HG02973 (cell line): ENCODE data around the gene TMA16.
"Not testable (repeated sequence)": the region's sequence is repeated elsewhere in the genome, so short reads cannot be mapped to it uniquely, and the experiment has no call there.

Source experiments
- ATAC-seq: cut with Tn5 transposase; IDR thresholded peaks from one replicate; pipeline ENCODE4 v1.9.1; 2021; ENCODE audit warnings: moderate library complexity; ENCODE audit not compliant: unreplicated experiment

TMA16 gene

DNA sequence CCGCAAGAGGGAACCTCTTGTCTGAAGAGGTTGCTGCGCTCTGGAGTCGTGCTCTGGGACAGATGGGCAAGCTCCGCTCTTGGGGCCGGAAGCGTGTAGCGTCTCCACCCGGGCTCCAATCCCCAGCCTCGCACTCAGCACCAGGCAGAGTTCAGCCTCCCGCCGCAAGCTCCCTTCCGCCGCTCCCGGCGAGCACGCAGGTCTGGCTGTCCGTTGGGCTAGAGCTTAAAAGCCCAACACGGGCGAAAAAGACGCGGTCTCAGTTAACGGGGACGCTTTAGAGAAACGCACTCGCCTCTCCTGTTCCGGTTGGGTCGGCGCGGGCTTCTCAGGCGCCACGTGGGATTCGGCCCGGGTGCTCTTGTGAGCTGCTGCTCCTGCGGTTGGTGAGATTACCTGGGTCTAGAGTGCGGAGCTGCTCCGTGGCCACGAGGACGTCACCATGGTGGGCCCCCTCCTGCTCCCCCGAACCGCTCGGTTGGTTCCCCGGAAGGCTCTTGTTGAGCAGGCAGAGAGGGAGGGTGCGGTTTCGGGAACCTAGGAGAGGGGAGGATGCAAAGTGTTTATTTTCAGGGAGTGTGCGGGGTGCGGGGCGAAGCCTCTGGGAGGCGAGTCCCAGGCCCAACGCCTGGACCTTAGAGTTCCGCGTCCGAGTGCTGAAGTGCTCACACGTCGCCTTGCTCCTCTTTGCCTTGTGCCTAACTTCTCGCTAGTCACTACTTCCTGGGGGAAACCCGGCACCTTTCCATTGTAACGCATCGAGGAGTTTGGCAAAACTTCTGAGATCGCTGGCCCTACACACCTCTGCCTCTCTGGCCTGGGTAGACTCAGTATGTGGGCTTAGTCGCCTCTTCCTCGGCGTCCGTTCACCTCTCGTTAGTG is at the start of gene TMA16:
TMA16 (plus strand) TSS at position 331 of the 882 bp plus-strand sequence; CDS start at position 443, 112 bp downstream.
- peak; percentile 72 for ATAC-seq

DNA sequence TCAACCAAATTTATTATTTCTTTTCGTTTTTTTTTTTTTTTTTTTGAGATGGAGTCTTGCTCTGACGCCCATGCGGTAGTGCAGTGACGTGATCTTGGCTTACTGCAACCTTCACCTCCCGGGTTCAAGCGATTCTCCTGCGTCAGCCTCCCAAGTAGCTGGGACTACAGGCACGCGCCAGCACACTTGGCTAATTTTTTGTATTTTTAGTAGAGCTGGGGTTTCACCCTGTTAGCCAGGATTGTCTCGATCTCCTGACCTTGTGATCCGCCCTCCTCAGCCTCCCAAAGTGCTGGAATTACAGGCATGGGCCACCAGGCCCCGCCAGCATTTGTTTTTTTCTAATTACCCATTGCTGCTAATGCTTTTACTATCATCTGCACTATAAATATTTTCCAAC is 47.5 kb upstream of the TMA16 start:
- not testable (repeated sequence) for ATAC-seq

DNA sequence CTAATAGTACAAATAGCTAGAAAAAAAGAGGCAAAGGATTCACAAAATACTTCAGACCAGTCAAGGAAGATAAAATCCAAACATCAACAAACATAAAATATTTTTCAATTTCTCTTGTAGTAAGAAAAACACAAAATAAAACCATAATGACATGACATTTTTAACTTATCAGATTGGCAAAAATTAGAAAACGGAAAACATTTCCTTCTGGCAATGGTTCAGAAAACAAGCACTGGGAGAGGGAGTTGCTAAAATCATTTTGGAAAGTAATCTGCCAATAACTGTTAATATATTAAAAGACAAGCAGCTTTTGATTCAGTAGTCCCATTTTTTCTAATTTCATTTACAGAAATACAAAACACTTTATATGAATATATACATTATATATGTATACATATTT is 47.0 kb upstream of the TMA16 start:
- no peak for ATAC-seq

DNA sequence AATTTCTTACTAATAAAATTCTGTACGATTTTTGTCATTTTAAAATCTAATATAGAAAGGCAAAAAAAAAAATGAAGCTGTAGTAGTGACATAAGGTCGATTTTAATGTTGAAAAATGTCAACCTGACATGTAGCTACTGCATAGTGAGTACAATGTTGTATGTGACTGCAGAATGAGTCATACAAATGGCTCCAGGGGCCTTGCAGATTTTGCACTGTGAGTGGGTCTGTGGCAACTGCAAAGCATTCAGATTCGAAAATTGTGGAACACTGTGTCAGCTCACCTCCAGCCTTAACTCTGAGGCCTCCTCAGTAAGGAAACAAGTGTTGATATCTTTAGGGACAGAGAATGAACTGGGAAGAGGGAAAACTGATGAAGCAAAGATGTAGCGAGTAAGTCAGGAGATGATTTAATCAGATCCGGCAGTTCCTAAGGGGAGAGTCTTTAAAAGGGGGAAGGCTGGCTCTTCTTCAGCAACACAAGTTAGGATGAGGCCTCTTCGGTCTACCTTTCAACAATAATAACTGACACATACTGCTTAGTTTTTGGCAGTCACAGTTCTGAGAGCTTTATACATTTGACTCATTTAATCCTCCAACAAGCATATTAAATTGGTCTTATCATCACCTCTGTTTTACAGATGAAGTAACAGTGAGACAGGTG is 45.8 kb upstream of the TMA16 start:
- ATAC-seq, result no peak

DNA sequence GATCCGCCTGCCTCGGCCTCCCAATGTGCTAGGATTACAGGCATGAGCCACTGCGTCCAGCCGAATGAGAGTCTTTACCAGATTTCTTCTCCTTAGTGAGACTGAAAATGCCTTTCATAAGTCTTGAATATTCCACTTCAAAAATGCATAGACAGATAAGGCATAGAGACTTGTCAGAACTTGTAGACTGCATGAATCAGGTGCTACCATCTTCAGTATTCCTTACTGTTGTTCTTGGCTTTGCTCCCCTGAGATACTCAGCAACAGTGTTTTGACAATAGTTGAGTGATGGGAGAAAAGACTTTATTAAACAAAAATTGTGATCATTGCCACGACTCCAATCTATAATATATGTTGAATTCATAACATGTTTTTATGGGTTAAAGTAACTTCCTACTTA is 31.9 kb upstream of the TMA16 start:
- ATAC-seq, result no peak

DNA sequence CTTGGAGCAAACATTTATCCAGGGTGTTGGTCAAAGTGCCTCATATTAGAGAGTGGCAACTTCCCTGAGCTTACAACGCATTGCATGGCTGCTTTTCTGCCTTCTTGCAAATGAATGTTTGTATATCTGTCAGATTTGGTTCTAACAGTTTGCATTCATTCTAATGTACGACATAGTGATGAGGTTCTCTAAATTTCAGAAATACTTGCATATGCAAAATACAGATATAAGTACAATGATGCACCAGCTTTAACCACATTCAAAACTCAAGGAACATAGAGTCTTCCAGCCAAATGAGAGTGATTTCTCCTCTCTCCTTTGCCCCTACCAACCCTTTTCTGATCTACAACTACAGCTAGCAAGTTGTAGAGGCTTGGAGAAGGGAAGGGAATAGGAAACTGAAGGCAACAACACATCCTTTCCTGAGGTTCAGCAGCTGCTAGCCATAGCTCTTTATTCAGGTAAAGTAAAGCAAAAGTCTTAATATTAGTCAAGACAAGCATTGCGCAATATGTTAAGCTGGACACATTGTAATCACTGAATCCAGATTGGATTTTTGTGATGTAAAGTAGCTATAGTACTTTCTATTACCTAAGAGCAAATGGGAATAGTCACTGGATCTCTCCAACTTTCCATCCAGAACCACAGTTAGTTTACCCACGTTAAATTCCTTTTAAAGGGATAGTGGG is 27.3 kb upstream of the TMA16 start:
- no peak for ATAC-seq

DNA sequence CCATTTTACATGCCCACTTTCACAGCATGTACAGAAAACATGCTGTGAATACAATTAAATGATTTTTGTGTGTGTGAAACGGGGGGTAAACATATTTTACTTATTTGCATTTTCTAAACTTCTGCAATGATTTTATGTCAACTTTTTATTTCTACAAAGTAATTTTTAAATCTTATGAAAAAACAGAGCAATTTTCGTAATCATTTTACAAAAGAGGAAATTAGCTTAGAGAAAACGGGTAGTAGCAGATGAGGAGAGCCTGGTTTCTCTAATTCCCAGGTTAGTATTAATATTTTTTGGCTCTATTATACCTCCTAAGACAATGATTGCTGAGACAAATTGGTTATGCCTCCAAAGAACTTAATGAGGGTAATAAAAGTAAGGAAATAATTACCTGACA is 24.1 kb upstream of the TMA16 start:
- no peak for ATAC-seq

DNA sequence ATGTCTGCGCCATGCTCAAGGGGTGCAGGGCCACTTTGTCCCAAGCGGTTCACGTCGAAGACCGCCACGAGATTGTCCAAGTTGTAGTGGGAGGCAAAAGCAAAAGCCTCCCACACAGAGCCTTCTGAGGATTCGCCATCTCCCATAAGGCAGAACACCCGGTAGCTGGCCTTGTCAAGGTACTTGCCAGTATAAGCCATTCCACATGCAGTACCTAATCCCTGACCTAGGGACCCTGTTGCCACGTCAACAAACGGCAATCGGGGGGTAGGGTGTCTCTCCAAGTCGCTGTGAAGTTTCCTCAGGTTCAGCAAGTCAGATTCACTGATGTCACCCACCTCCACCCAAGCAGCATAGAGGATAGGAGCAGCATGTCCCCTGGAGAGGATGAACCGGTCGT is 21.4 kb upstream of the TMA16 start:
- ATAC-seq, result no peak

DNA sequence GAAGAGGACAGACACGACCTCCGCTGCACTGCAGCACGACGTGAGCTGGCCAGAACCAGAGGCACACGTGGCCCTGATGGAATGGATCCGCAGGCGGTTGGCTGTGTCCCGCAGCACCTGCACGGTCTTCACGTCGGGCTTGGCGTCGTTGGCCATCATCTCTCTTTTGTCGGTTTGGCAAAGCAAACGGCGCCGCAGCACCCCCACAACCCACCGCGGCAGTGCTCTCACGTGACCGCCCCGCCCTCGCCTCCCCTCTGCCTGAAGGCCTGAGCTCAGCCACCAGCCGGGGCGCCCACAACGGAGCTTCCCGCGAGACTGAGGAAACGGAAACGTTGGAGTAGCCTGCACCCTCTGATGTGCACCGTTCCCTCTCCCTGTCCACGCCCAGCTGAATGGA is 20.9 kb upstream of the TMA16 start, which contains the start of gene TKTL2:
TKTL2 (minus strand) TSS at position 179 of the 400 bp plus-strand sequence; CDS start at position 159, 20 bp downstream.
- ATAC-seq, result no peak

DNA sequence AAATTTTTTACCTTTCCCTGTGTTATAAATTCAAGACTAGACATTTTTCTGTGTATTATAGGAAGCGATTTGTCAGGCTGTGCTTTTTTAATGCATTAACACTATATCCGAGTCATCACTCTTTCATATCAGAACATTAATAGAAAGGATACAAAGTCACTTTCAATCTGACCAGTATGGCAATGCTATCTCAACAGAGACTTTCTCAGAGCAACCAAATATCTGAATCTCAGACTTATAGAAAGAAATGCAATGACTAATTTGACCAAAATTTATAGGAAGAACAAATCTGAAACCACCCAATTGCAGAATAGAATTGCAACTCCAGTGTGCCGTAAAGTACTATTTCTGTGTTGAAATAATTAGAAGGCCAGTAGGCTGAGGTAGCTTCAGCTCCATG is 20.5 kb upstream of the TMA16 start:
- no peak for ATAC-seq

DNA sequence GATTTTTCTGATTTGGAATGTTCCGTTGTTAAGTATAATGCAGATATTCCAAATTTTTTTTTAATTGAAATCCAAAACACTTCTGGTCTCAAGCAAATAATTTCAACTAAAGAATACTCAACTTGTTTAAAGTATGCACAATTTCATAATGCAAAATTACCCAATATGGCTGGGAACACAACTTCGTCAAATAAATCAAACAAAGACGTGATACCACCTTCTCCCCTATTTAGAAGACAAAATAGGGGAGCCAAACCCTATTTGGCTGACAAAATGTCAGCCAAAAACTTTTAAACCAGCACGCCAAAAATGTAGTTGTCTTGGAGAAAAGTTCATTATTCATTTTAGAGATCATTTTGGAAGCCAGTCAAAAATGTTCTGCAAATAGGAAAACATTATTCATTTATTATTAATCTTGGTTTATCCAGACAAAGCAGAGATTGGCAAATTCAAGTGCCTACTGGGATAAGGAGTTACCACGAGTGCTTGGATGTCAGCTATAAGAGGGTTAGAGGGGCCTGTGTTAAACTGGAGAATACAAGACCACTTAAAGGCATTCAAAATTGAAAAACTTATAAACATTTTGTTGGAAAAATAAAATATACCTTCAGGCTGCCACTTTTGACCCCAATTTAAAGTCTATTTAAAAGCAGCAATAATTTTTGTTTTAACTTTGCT is 17.6 kb upstream of the TMA16 start:
- ATAC-seq, result no peak

DNA sequence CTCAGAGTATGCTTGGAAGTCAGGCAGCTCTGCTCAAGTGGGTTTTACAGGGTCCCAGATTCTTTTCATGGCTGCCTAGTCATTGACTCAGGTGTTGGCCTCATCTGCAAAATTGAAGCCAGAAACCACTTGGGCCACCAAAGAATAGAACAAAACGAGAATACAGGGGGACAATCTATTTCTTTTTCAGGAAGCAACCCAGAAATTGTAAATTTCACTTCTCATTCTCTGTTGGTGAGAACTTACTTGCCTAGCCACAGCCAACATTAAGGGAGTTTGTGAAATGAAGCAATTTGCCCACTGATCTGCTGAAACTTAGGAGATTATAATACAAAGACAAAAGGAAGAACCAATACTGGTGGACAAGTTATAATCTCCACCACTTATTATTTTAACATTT is 12.3 kb upstream of the TMA16 start:
- peak; percentile 52 for ATAC-seq

DNA sequence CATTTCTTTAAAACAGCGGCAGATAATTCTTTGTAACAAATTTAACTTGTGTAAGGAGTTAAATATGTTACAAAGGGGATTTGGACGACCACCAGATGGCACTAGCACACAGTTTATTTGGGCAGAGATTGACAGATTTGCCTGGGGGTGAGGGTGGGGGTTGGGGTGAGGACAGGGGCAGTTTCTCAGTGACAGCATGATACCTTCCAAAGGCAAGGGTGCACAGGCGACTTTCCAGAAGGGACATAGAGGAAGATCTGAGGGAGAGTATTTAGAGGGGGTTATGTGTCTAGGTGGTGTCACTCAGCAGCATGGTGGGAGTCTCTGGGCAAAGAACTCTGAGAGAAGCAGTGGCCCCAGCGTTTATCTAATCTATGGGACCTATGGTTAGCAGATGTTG is 9.6 kb upstream of the TMA16 start:
- no peak for ATAC-seq

DNA sequence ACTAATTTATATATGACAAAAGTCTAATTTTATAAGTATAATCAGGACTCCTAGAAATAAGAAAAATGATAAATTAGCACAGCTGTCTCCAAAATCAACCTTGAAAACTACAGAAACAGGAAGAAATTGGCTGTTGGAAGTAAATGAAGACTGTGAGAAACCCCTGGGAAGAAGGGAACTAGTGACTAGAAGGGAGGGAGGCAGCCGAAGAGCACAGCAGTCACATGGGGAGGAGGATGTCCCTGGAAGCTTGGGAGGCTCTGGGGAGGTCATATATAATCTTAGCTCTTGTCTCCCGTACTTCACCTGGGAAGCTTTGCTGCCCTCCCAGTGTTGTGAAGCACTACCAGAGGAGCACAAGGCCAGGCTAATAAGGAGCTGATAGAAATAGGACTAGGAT is 8.9 kb upstream of the TMA16 start:
- ATAC-seq, result no peak

DNA sequence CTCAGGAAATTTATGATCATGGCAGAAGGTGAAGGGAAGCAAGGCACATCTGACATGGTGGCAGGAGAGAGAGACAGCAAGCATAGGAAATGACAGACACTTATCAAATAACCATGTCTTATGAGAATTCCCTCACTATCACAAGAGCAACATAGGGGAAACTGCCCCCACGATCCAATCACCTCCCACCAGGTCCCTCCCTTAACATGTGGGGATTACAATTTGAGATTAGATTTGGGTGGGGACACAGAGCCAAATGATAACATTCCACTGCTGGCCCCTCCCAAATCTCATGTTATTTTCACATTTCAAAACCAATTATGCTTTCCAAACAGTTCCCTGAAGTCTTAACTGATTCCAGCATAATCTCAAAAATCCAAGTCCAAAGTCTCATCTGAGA is 8.2 kb upstream of the TMA16 start:
- no peak for ATAC-seq

DNA sequence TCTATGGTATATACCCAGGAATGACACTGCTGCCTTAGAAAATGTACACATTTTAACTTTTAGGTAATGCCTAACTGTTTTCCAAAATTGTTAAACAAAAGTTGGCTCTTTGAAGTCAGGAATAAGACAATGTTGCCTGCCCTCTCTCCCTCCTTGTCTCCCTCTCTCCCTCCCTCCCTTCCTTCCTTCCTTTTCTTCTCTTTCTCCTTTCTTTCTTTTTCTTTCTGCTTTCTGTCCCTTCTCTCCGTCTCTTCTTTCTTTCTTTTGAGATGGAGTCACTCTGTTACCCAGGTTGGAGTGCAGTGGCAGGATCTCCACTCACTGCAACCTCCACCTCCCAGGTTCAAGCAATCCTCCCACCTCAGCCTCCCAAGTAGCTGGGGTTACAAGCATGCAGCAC is 4.6 kb upstream of the TMA16 start:
- no peak for ATAC-seq

DNA sequence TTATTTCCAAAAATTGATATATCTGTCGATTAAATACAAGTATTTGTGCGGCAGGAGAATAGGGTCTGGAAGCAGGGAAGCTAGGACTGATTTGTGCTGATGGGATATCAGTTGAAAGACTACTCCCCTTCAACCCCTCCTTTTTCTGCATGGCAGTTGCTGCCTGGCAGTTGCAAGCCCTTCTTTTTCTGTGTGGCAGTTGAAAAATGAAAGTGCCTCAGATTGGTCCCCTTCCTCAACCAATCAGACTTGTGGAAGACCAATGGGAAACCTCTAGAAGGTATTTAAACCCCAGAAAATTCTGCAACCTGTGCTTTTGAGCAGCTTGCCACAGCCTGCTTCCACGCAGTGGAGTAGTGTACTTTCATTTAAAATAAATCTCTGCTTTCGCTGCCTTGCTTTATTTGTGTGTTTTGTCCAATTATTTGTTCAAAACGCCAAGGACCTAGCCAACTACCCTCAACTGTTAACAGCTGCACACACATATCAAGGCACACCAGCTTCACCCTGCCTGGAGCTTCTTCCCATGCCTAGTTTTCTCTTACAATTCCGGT is 1.5 kb upstream of the TMA16 start:
- no peak for ATAC-seq

DNA sequence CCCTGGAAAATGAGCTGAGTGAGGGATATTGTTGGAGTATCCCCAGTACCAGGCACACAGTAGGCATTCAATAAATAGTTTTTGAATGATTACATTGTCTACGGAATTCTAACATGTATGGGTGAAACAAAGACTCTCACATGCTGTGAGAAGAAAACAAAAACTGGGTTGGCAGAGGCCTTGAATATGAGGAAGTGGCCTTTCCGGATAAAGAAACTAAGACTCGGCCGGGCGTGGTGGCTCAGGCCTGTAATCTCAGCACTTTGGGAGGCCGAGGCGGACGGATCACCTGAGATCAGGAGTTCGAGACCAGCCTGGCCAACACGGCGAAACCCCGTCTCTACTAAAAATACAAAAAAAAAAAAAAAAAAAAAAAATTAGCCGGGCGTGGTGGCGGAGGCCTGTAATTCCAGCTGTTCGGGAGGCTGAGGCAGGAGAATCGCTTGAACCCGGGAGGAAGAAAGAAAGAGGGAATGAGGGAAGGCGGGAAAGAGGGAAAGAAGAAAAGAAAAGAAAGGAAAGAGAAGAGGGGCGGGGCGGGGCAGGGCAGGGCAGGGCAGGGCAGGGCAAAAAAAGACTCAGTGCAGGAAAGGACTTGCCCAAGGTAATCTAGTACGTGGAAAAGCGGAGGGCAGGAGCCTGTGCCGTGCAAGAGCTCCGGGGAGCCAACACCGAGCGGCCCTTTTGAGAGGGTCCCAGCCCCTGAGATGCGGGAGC is 689 bp upstream of the TMA16 start:
- ATAC-seq, result peak; percentile 26

DNA sequence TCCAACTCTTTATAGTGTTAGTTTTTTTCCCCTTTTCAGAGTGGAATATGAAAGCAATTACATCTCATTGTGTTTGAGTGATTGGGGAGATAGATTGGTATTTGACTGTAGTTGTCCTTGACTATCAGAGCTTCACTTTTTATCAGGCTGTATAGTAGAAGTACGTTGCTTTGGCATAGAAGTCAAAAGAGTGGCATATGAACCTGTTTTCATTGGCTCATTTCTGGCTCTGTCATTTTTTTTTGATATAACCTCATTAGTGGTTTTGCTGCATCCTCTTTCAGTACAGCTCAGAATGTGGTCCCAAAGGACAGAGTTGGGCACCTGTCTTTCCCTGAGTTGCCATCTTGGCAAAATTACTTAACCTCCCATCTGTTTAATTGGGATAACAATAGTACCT is 1.4 kb downstream of the TMA16 start:
- peak; percentile 32 for ATAC-seq

DNA sequence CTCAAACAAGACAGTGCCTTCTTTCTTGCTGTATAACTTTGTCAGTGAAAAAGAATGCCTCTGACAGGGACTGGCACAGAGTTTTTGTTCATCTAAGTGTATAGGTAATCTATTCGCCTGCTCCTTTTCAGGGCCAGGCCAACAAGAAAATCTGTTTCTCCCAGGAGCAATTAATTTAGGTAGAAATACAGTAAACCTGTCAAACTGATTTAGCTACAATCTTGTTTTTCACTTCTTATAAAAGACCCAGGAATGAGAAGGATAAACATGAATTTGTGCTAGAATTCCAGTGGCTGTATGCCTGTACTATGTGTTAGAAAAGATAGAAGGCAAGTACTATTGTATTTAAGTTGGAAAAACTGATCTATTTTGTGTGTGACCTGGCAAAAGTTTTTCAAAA is 6.1 kb downstream of the TMA16 start:
- ATAC-seq, result no peak
